Trophoblast cell (in vitro differentiated cells and primary cell): ENCODE data around the gene LRCH2. TPM values are rescaled to one million over a fixed set of nuclear protein-coding genes. Genes with fewer than 3 reads are reported as not detected.
A peak's percentile ranks its signal among the peaks of the same experiment; 100 is the strongest.

Source experiments
- DNase-seq, 2 donors: peaks; one replicate each; pipeline ENCODE4 v3.0.0-alpha.2; 2016
- H2AFZ ChIP-seq: 2 replicates; pipeline ENCODE4 v1.6.1; 2013; ENCODE audit warnings: low read length, moderate library complexity, mild to moderate bottlenecking; ENCODE audit not compliant: insufficient read depth, poor library complexity
- H2AK5ac ChIP-seq: 2 replicates; pipeline ENCODE4 v1.6.1; 2013; ENCODE audit warnings: mild to moderate bottlenecking, low read length
- H2BK120ac ChIP-seq: 2 replicates; pipeline ENCODE4 v1.6.1; 2013; ENCODE audit warnings: low read length, mild to moderate bottlenecking, moderate library complexity; ENCODE audit not compliant: insufficient read depth, poor library complexity
- H2BK12ac ChIP-seq: 2 replicates; pipeline ENCODE4 v1.6.1; 2013; ENCODE audit warnings: mild to moderate bottlenecking, low read length, moderate library complexity
- H2BK5ac ChIP-seq: 2 replicates; pipeline ENCODE4 v1.6.1; 2013; ENCODE audit warnings: low read length, low read depth, moderate library complexity, mild to moderate bottlenecking; ENCODE audit not compliant: poor library complexity
- H3K14ac ChIP-seq: 2 replicates; pipeline ENCODE4 v1.6.1; 2013; ENCODE audit warnings: mild to moderate bottlenecking, low read length
- H3K18ac ChIP-seq: 2 replicates; pipeline ENCODE4 v1.6.1; 2013; ENCODE audit warnings: mild to moderate bottlenecking, low read length
- H3K23ac ChIP-seq: 2 replicates; pipeline ENCODE4 v1.6.1; 2013; ENCODE audit warnings: low read length
- H3K27ac ChIP-seq: 2 replicates; pipeline ENCODE4 v1.5.1; 2013; ENCODE audit warnings: low read depth, mild to moderate bottlenecking, inconsistent platforms, low read length, moderate library complexity
- H3K27me3 ChIP-seq: 2 replicates; pipeline ENCODE4 v1.6.1; 2013; ENCODE audit warnings: inconsistent platforms, mild to moderate bottlenecking, low read length, moderate library complexity; ENCODE audit not compliant: insufficient read depth
- H3K36me3 ChIP-seq, 2 experiments: 1 replicate in 1 of 2; 2 replicates in 1 of 2; pipeline ENCODE4 v1.6.1; 2013; ENCODE audit warnings: low read length in 2 of 2, mild to moderate bottlenecking in 2 of 2, moderate library complexity in 1 of 2; ENCODE audit not compliant: insufficient read depth in 2 of 2, control insufficient read depth in 1 of 2
- H3K4ac ChIP-seq: 2 replicates; pipeline ENCODE4 v1.6.1; 2013; ENCODE audit warnings: low read depth, mild to moderate bottlenecking, low read length, moderate library complexity
- H3K4me1 ChIP-seq, 2 experiments: 1 replicate in 1 of 2; 2 replicates in 1 of 2; pipeline ENCODE4 v1.6.1; 2013; ENCODE audit warnings: low read length in 2 of 2, mild to moderate bottlenecking in 2 of 2, moderate library complexity in 1 of 2; ENCODE audit not compliant: insufficient read depth in 2 of 2, control insufficient read depth in 1 of 2
- H3K4me2 ChIP-seq: 2 replicates; pipeline ENCODE4 v1.6.1; 2013; ENCODE audit warnings: inconsistent platforms, mild to moderate bottlenecking, low read length, moderate library complexity
- H3K4me3 ChIP-seq: 2 replicates; pipeline ENCODE4 v1.5.1; 2013; ENCODE audit warnings: mild to moderate bottlenecking, low read depth, low read length, inconsistent platforms
- H3K79me1 ChIP-seq: one replicate; pipeline ENCODE4 v1.6.1; 2013; ENCODE audit warnings: low read length
- H3K79me2 ChIP-seq: 2 replicates; pipeline ENCODE4 v1.6.1; 2013; ENCODE audit warnings: low read length, mild to moderate bottlenecking; ENCODE audit not compliant: control insufficient read depth, insufficient read depth, poor library complexity
- H3K9ac ChIP-seq: 2 replicates; pipeline ENCODE4 v1.6.1; 2013; ENCODE audit warnings: mild to moderate bottlenecking, low read length
- H3K9me3 ChIP-seq: 2 replicates; pipeline ENCODE4 v1.6.1; 2013; ENCODE audit warnings: low read depth, mild to moderate bottlenecking, control low read depth, inconsistent platforms, low read length; ENCODE audit not compliant: insufficient read depth
- H4K12ac ChIP-seq: 2 replicates; pipeline ENCODE4 v1.6.1; 2013; ENCODE audit warnings: low read depth, mild to moderate bottlenecking, low read length, moderate library complexity
- H4K8ac ChIP-seq: 2 replicates; pipeline ENCODE4 v1.6.1; 2013; ENCODE audit warnings: low read depth, mild to moderate bottlenecking, low read length, moderate library complexity
- H4K91ac ChIP-seq: one replicate; pipeline ENCODE4 v1.6.1; 2013; ENCODE audit warnings: low read depth, mild to moderate bottlenecking, low read length, moderate library complexity
- WGBS: extraction: QIAGEN DNeasy Blood & Tissue Kit; methylation state at CpG from one replicate; pipeline ENCODE4 v1.1.7; 2013; ENCODE audit warnings: missing lambda C conversion rate; ENCODE audit not compliant: insufficient read length, insufficient coverage; ENCODE audit errors: extremely low coverage; 5-methylcytosine and 5-hydroxymethylcytosine counted together
- polyA plus RNA-seq: library from polyadenylated mRNA; stranded (reverse); fragments of 200-250 nt; gene quantifications from 2 replicates; pipeline ENCODE4 v1.2.3, GENCODE V29; 2013

The LRCH2 gene
- polyA plus RNA-seq, result 3.7 and 3.8 TPM in 2 replicates

DNA sequence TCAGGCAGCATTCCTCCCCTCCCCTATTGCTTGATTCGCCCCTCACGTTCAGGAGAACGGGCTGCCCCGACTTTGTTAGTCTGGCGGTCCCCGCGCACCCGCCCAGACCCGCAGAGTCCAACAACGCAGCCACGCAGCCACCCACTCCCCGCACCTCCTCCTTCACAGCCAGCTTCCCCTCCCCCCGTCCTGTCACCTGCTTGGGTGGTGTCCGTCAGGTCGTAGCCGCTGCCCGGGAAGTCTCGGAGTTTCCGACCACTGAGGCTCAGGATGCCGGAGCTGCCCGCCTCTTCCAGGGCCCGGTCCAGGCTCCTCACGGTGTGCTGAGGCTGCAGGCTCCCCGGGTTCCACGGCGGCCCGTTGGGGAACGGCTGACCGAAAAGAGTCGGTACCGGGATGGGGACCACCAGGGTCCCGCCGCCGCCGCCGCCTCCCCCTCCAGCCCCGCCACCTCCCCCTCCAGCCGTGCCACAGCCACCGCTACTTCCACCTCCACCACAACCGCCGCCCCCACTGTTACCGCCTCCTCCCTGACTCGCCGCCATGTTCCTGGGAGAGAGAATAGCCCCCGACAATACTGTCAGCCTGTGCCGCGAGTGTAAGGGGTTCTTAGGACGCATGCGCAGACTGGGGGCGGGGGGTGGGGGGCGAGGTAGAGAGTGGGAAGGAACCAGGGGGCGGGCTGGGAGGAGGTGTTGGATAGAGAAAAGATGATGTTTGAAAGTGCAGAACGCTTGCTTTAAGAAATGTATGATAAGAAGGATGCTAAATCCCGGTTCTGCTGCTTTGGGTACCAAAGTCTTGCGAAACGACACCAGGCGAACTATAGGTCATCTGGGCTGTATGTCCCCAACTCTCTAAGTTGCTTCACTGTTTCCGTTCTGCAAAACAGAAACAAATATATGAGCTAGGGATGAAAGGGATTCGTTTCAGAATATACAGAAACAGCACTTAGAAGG lies at the start of gene LRCH2:
Gene LRCH2 (minus strand): TSS at position 600 of the 959 bp plus-strand sequence. CDS start 55 bp downstream, at position 545.
- no CpG with 5 or more reads among the region's 59 CpGs for WGBS
- DNase-seq, result no peak
- no peak within 1 kb of the TSS for H4K8ac ChIP-seq

DNA sequence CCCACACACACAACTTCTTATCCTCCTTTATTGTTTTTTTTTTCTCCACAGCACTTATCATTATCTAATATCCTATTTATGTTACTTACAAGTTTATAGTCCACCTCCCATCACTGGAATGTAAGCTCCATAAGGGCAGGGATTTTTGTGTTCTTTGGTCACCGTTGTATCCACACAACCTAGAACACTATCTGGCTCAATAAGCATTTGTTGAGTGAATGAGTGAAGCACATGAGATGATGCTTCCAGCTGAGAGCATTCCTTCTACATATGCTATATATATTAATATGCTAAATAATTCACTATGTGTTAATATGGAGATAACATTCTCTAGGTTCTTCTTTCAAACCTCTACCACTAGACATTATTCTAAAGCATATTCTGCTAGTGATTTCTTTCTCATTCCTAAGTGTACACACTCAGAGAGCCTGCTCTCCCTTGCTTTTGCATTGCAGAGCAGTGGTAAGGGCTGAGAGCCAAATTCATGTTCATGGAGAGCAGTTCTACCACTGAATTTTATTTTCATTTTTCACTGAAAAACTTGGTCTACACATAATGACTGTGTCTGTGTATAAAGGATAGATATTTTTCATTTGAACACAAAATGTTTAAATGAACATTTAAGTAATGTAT lies 35.3 kb upstream of the LRCH2 start:
- no peak overlapping the region for H2AFZ ChIP-seq
- H4K91ac ChIP-seq, result no peak overlapping the region
- H2BK12ac ChIP-seq, result no peak overlapping the region
- H3K4me3 ChIP-seq, result no peak overlapping the region
- no peaks in the 10 kb centered on the region for H3K9me3 ChIP-seq
- no peak overlapping the region for H2BK5ac ChIP-seq
- no peak overlapping the region for H3K18ac ChIP-seq
- no peaks in the 10 kb centered on the region for H3K27me3 ChIP-seq
- no peak overlapping the region for H3K9ac ChIP-seq
- no peak overlapping the region for H4K8ac ChIP-seq
- no peak overlapping the region for H2BK120ac ChIP-seq
- no peak overlapping the region for H3K4ac ChIP-seq
- no peak overlapping the region for H2AK5ac ChIP-seq
- H3K23ac ChIP-seq, result no peak overlapping the region
- H3K79me2 ChIP-seq, result no peaks in the 10 kb centered on the region
- no CpG with 5 or more reads among the region's 1 CpG for WGBS
- no peak overlapping the region for H3K14ac ChIP-seq
- H3K27ac ChIP-seq, result no peak overlapping the region
- no peak overlapping the region for H3K4me2 ChIP-seq
- H3K4me1 ChIP-seq, result no peaks in the 10 kb centered on the region
- no peak overlapping the region for H4K12ac ChIP-seq
- DNase-seq, result no peak
- no peaks in the 10 kb centered on the region for H3K79me1 ChIP-seq
- H3K36me3 ChIP-seq, result no peaks in the 10 kb centered on the region

More for the DNA sequence above, at the start of gene LRCH2:
- Histone ChIP-seq H2BK120ac (no peak within 1 kb of the TSS), H2BK5ac (no peak within 1 kb of the TSS), H3K4ac (no peak within 1 kb of the TSS), H3K4me1 (no peaks in the 10 kb centered on the region), H3K14ac (no peak within 1 kb of the TSS), H3K27ac (no peak within 1 kb of the TSS), H2BK12ac (no peak within 1 kb of the TSS), H3K18ac (no peak within 1 kb of the TSS), H3K79me2 (no peaks in the 10 kb centered on the region), H3K36me3 (no peaks in the 10 kb centered on the region), H3K27me3 (no peaks in the 10 kb centered on the region), H3K79me1 (no peaks in the 10 kb centered on the region), H4K91ac (peak within 1 kb of the TSS; percentile 20), H4K12ac (no peak within 1 kb of the TSS), H3K4me2 (peak within 1 kb of the TSS; percentile 91), H3K23ac (no peak within 1 kb of the TSS), H3K4me3 (peak within 1 kb of the TSS; percentile 83), H2AFZ (peak within 1 kb of the TSS; percentile 52), H3K9me3 (no peaks in the 10 kb centered on the region), H3K9ac (no peak within 1 kb of the TSS), H2AK5ac (no peak within 1 kb of the TSS)

DNA sequence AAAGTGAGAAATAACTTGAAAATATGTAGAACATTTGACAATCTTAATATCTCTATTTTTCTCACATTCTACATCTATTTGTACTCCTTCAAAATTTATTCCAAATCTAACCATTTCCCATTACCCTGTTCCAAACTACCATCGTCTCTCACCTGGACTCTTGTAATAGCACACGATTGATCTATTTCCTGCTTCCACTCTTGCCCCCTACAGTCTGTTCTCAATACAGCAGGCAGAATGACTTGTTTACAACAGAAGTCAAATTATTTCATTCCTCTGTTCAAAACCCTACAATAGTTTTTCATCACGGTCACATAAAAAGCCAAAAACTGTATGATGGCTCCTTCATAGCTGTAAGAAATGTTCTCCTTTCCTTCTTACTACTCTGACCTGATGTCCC lies 34.5 kb upstream of the LRCH2 start:
- H3K4ac ChIP-seq, result no peak overlapping the region
- H3K36me3 ChIP-seq, result no peaks in the 10 kb centered on the region
- H2BK120ac ChIP-seq, result no peak overlapping the region
- no peaks in the 10 kb centered on the region for H3K9me3 ChIP-seq
- peak overlapping the region; percentile 29 for H4K8ac ChIP-seq
- H3K14ac ChIP-seq, result no peak overlapping the region
- no peak overlapping the region for H3K18ac ChIP-seq
- H3K27ac ChIP-seq, result no peak overlapping the region
- H2AK5ac ChIP-seq, result no peak overlapping the region
- H3K4me1 ChIP-seq, result no peaks in the 10 kb centered on the region
- no peak overlapping the region for H3K4me2 ChIP-seq
- no peaks in the 10 kb centered on the region for H3K79me1 ChIP-seq
- no peak overlapping the region for H2BK12ac ChIP-seq
- H3K79me2 ChIP-seq, result no peaks in the 10 kb centered on the region
- no peak overlapping the region for H3K4me3 ChIP-seq
- H2AFZ ChIP-seq, result no peak overlapping the region
- H3K9ac ChIP-seq, result no peak overlapping the region
- H4K91ac ChIP-seq, result no peak overlapping the region
- H3K27me3 ChIP-seq, result no peaks in the 10 kb centered on the region
- H4K12ac ChIP-seq, result no peak overlapping the region
- no peak overlapping the region for H3K23ac ChIP-seq
- no peak overlapping the region for H2BK5ac ChIP-seq
- no CpG with 5 or more reads among the region's 3 CpGs for WGBS
- DNase-seq, result peak in 1 of 2 donors; percentile 26

DNA sequence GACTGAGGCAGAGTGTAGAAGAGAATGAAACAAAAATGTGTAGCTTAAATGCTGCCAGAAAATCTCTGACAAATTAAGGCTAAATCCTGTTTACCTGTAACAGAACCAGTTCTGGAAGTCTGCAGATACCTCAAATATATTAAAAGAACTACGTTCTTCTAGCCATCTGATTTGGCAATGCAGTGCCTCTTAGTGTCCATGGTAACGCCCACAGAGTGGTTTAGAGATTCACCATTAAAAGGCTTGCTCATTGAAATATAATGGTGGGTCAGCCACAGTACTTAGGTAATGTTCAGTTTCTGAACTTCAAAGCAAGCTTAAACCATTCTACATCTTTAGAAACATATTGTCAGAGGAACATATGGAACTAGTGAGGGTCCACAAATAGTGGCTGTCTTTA lies 32.4 kb upstream of the LRCH2 start:
- peak in 1 of 2 donors; percentile 46 for DNase-seq
- no peaks in the 10 kb centered on the region for H3K79me2 ChIP-seq
- no CpG with 5 or more reads among the region's 2 CpGs for WGBS
- no peaks in the 10 kb centered on the region for H3K9me3 ChIP-seq
- no peak overlapping the region for H3K14ac ChIP-seq
- H2AFZ ChIP-seq, result no peak overlapping the region
- no peak overlapping the region for H3K4me3 ChIP-seq
- no peak overlapping the region for H3K23ac ChIP-seq
- no peak overlapping the region for H2AK5ac ChIP-seq
- no peak overlapping the region for H2BK12ac ChIP-seq
- H3K4me1 ChIP-seq, result no peaks in the 10 kb centered on the region
- H3K4ac ChIP-seq, result no peak overlapping the region
- no peak overlapping the region for H2BK120ac ChIP-seq
- no peak overlapping the region for H3K18ac ChIP-seq
- no peaks in the 10 kb centered on the region for H3K36me3 ChIP-seq
- no peaks in the 10 kb centered on the region for H3K27me3 ChIP-seq
- no peak overlapping the region for H3K9ac ChIP-seq
- H4K12ac ChIP-seq, result no peak overlapping the region
- no peak overlapping the region for H4K91ac ChIP-seq
- H3K79me1 ChIP-seq, result peaks cover 1% of the 10 kb centered on the region
- no peak overlapping the region for H4K8ac ChIP-seq
- no peak overlapping the region for H3K27ac ChIP-seq
- H3K4me2 ChIP-seq, result no peak overlapping the region
- H2BK5ac ChIP-seq, result no peak overlapping the region
